Measurements from ENCODE around the gene TLX2.

Gene TLX2

GRCh38 chr2:74536166-74536950 lies 22.1 kb downstream of the TLX2 start:
- no peak for DNase-seq

GRCh38 chr2:74537140-74537539 lies 22.9 kb downstream of the TLX2 start:
- DNase-seq = no peak

- DNase-seq = no peak
These were observed 24.7 kb downstream of the TLX2 start for GRCh38 chr2:74538881-74539339.

- DNase-seq = no peak
These were observed 26.0 kb downstream of the TLX2 start for GRCh38 chr2:74540291-74540690.

- no peak for DNase-seq
These were observed 28.7 kb downstream of the TLX2 start for GRCh38 chr2:74542978-74543377.

- DNase-seq = no peak
These were observed 30.4 kb downstream of the TLX2 start for GRCh38 chr2:74544634-74545033.

- no peak for DNase-seq
These were observed 31.8 kb downstream of the TLX2 start for GRCh38 chr2:74546004-74546403.

- peak; percentile 30 for DNase-seq
These were observed 34.1 kb downstream of the TLX2 start for GRCh38 chr2:74548285-74548899.

- DNase-seq = no peak
These were observed 34.9 kb downstream of the TLX2 start for GRCh38 chr2:74548900-74549826.

- DNase-seq = no peak
These were observed 36.0 kb downstream of the TLX2 start for GRCh38 chr2:74550231-74550630.

- no peak for DNase-seq
These were observed 37.3 kb downstream of the TLX2 start for GRCh38 chr2:74551530-74551929.

- no peak for DNase-seq
These were observed 38.0 kb downstream of the TLX2 start for GRCh38 chr2:74551942-74552913.

- no peak for DNase-seq
These were observed 38.9 kb downstream of the TLX2 start for GRCh38 chr2:74552914-74553811.

- no peak for DNase-seq
These were observed 39.9 kb downstream of the TLX2 start, which contains the start of the genes DOK1 and LOXL3 for GRCh38 chr2:74553892-74554819. TSS of gene DOK1 (plus strand) at chr2:74554720. CDS start at chr2:74554755, 35 bp downstream. TSS of gene LOXL3 (minus strand) at chr2:74553942. CDS start at chr2:74552634, 1,308 bp downstream.

- DNase-seq = no peak
These were observed 40.7 kb downstream of the TLX2 start for GRCh38 chr2:74554820-74555531.

GRCh38 chr2:74555610-74556103 lies 41.4 kb downstream of the TLX2 start:
- no peak for DNase-seq

GRCh38 chr2:74556159-74556558 lies 41.9 kb downstream of the TLX2 start:
- DNase-seq = no peak

- no peak for DNase-seq
These were observed 42.7 kb downstream of the TLX2 start for GRCh38 chr2:74556831-74557370.
